Measurements from ENCODE around the gene NFIA.

NFIA gene

GRCh38 chr1:61226791-61227567 lies 144.6 kb downstream of the NFIA start:
- no peak for DNase-seq (ENCODE audit: extremely low read depth, low read depth)
- TF ChIP-seq CTCF (IDR thresholded peaks at IDR 0.05; ENCODE audit: low read depth, low read length), result no peak

- no peak for DNase-seq (ENCODE audit: extremely low read depth, low read depth)
Observed at GRCh38 chr1:61227857-61228550, 145.6 kb downstream of the NFIA start.

GRCh38 chr1:61230523-61230922 lies 148.2 kb downstream of the NFIA start:
- DNase-seq (ENCODE audit: extremely low read depth, low read depth), result no peak

More at GRCh38 chr1:61227857-61228550, 145.6 kb downstream of the NFIA start:
- no peak for TF ChIP-seq CTCF (IDR thresholded peaks at IDR 0.05; ENCODE audit: low read depth, low read length)

GRCh38 chr1:61231795-61232194 lies 149.4 kb downstream of the NFIA start:
- TF ChIP-seq CTCF (IDR thresholded peaks at IDR 0.05; ENCODE audit: low read depth, low read length), result no peak
- DNase-seq (ENCODE audit: extremely low read depth, low read depth), result no peak

More at GRCh38 chr1:61230523-61230922, 148.2 kb downstream of the NFIA start:
- TF ChIP-seq CTCF (IDR thresholded peaks at IDR 0.05; ENCODE audit: low read depth, low read length), result no peak

- no peak for DNase-seq (ENCODE audit: extremely low read depth, low read depth)
- no peak for TF ChIP-seq CTCF (IDR thresholded peaks at IDR 0.05; ENCODE audit: low read depth, low read length)
Observed at GRCh38 chr1:61233121-61233660, 150.8 kb downstream of the NFIA start.

GRCh38 chr1:61234587-61234919 lies 152.2 kb downstream of the NFIA start:
- no peak for TF ChIP-seq CTCF (IDR thresholded peaks at IDR 0.05; ENCODE audit: low read depth, low read length)
- DNase-seq (ENCODE audit: extremely low read depth, low read depth), result no peak

GRCh38 chr1:61237147-61237546 lies 154.8 kb downstream of the NFIA start:
- DNase-seq (ENCODE audit: extremely low read depth, low read depth), result no peak
- no peak for TF ChIP-seq CTCF (IDR thresholded peaks at IDR 0.05; ENCODE audit: low read depth, low read length)

Measured in AG09319 (cell line).